ENCODE measurements around the gene DOLK. TPM values are rescaled to one million over a fixed set of nuclear protein-coding genes. Genes with fewer than 3 reads are reported as not detected.

DOLK gene
- total and polyA plus RNA-seq, 10 of the 15 experiments (the other 5 are each of a cell fraction or from before 2014, with no cell fraction given): 1.9 to 18.2 (median 9.1) TPM

DNA sequence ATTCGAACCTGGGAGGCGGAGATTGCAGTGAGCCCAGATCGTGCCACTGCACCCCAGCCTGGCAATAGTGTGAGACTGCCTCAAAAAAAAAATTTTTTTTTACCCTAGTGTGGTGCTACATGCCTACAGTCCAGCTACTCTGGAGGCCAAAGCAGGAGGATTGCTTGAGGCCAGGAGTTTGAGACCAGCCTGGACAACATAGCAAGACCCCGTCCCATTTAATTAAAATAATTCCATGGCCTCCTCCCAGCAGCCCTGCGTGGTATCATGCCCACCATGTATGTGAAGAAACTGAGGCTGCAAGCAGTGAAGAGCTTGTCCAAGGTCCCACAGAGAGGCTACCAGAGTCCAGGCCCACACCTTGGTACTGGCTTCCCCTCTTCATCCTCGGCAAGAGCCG lies 46.0 kb downstream of the DOLK start:
- H3K4me1 ChIP-seq (ENCODE audit: control insufficient read depth, insufficient read depth, low read length): peaks cover 31% of the 10 kb centered on the region
- in situ Hi-C loops (cut with MboI): no loop called here
- ChIA-PET CTCF (interaction anchor here (1.1 to 1.2 kb wide), 3 partner anchors 19 to 29 kb away, joined by 3 to 4 read pairs (median 3); partner anchors contain the start of gene KYAT1), SMC1A (ENCODE audit: uncharacterized antibody, unreplicated experiment) (interaction anchor here (1.3 kb wide), 1 partner anchor 30 kb away, joined by 3 read pairs; no protein-coding TSS in a partner anchor), POLR2A (no interaction called here), RAD21 (ENCODE audit: unreplicated experiment) (no interaction called here)
- intact Hi-C loops (cut with micrococcal nuclease; ENCODE audit: unreplicated experiment): no loop called here
- no peak for FAIRE-seq
- H3K27ac ChIP-seq (ENCODE audit: control insufficient read depth, insufficient read depth): peak overlapping the region; percentile 71
- ATAC-seq: no peak
- H3K27me3 ChIP-seq (replicated peaks in 1 of 2; ENCODE audit: control insufficient read depth in 2 of 2, insufficient read depth in 2 of 2, low read length in 1 of 2): no peaks in the 10 kb centered on the region
- no peak overlapping the region for H3K4me3 ChIP-seq
- no TSS peak for BruUV-seq (replicated peaks)
- peaks cover 0 to 6% of the 10 kb centered on the region in 2 experiments; a peak in 3 of 4 replicates for H3K36me3 ChIP-seq (ENCODE audit: control insufficient read depth in 2 of 2, insufficient read depth in 2 of 2, low read length in 1 of 2)
- no peaks in the 10 kb centered on the region for H3K9me3 ChIP-seq (replicated peaks; ENCODE audit: control insufficient read depth, insufficient read depth, low read length)
- H2AFZ ChIP-seq (ENCODE audit: control insufficient read depth, low read depth, low read length): no peak overlapping the region
- no peak overlapping the region for H3K4me2 ChIP-seq (ENCODE audit: control insufficient read depth, insufficient read depth)
- no peak overlapping the region for H3K9ac ChIP-seq (ENCODE audit: control insufficient read depth, insufficient read depth, low read length)
- no peaks in the 10 kb centered on the region for H4K20me1 ChIP-seq (ENCODE audit: control insufficient read depth, insufficient read depth)
- DNase-seq (ENCODE audit: low read depth, low spot score): no peak
- 93% methylated on average over 7 of the region's 7 CpGs for WGBS (ENCODE audit: insufficient coverage, insufficient replicate concordance, low lambda C conversion rate, missing lambda C conversion rate)
- no peaks in the 10 kb centered on the region for H3K79me2 ChIP-seq (ENCODE audit: control insufficient read depth, insufficient read depth, low read length)
- TF ChIP-seq FOS (IDR thresholded peaks at IDR 0.05; ENCODE audit: borderline replicate concordance, extremely low read depth, insufficient read length): no peak
- TF ChIP-seq TAF1 (IDR thresholded peaks at IDR 0.05; ENCODE audit: borderline replicate concordance, low read depth, low read length): no peak
- TF ChIP-seq ZNF207 (IDR thresholded peaks at IDR 0.05; ENCODE audit: borderline replicate concordance): no peak
- TF ChIP-seq CREM (IDR thresholded peaks at IDR 0.05; ENCODE audit: low read depth): no peak
- TF ChIP-seq, protein P1, sequence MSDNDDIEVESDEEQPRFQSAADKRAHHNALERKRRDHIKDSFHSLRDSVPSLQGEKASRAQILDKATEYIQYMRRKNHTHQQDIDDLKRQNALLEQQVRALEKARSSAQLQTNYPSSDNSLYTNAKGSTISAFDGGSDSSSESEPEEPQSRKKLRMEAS (IDR thresholded peaks at IDR 0.05; ENCODE audit: low read depth, low read length): no peak

DNA sequence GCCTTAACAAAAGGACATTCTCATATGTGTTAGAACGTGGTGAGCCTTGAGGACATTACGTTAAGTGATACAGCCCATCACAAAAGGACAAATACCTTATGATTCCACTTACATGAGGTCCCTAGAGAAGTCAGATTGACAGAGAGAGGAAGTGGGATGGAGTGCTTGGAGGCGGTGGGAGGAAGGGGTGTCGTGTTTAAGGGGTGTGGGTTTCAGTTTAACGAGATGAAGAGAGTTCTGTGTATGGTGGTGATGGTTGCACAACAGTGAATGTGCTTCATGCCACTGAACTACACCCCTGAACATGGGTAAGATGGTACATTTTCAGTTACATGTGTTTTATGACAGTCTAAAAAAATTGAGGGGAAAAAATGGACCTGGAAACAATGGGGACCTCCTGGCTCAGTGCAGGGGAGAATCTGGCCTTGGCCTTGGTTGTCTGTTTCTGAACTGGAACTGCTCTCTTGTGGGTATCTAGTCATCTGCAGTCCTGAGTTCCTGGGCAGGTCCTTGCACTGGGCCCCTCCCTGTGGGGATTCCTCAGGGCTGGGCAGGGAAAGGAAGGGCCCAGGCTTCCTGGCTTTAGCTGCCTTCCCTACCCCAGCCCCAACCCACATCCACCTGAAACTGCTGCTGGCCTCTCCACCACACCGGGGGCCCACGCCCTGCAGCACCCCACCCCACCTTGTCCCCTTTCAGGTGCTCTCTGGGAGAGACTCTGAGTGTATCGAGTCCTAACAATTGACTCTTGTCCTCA lies 47.7 kb downstream of the DOLK start:
- CTCF ChIA-PET: interaction anchor here (0.6 to 1.0 kb wide), 2 partner anchors 12 to 20 kb away, joined by 3 to 4 read pairs; no protein-coding TSS in a partner anchor
- DNase-seq (ENCODE audit: low read depth, low spot score): no peak
- in situ Hi-C loops (cut with MboI): no loop called here
- WGBS (ENCODE audit: insufficient coverage, insufficient replicate concordance, low lambda C conversion rate, missing lambda C conversion rate): 31% methylated on average over 8 of the region's 8 CpGs
- H3K27ac ChIP-seq (ENCODE audit: control insufficient read depth, insufficient read depth): peak overlapping the region; percentile 61
- peak overlapping the region; percentile 31; the same call in 1 of the 2 replicates for H3K9ac ChIP-seq (ENCODE audit: control insufficient read depth, insufficient read depth, low read length)
- peaks cover 0 to 6% of the 10 kb centered on the region in 2 experiments; a peak in 3 of 4 replicates for H3K36me3 ChIP-seq (ENCODE audit: control insufficient read depth in 2 of 2, insufficient read depth in 2 of 2, low read length in 1 of 2)
- TF ChIP-seq NFIC (IDR thresholded peaks at IDR 0.05; ENCODE audit: low read depth, low read length): no peak
- peak; percentile 76; the same call in 1 of the 2 replicates for TF ChIP-seq SPI1 (IDR thresholded peaks at IDR 0.05; ENCODE audit: borderline replicate concordance, insufficient read depth, low read depth, low read length)
- TF ChIP-seq, protein P2, sequence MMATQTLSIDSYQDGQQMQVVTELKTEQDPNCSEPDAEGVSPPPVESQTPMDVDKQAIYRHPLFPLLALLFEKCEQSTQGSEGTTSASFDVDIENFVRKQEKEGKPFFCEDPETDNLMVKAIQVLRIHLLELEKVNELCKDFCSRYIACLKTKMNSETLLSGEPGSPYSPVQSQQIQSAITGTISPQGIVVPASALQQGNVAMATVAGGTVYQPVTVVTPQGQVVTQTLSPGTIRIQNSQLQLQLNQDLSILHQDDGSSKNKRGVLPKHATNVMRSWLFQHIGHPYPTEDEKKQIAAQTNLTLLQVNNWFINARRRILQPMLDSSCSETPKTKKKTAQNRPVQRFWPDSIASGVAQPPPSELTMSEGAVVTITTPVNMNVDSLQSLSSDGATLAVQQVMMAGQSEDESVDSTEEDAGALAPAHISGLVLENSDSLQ (IDR thresholded peaks at IDR 0.05): 0 out of 2 replicates have a peak, but pooled peaks have one; percentile 31
- TF ChIP-seq SUPT20H (IDR thresholded peaks at IDR 0.05; ENCODE audit: borderline replicate concordance, control insufficient read depth, low read depth, low read length): no peak
- TF ChIP-seq EED (IDR thresholded peaks at IDR 0.05; ENCODE audit: low read depth): 0 out of 2 replicates have a peak, but pooled peaks have one; percentile 24
- TF ChIP-seq IKZF2 (IDR thresholded peaks at IDR 0.05): 0 out of 4 replicates have a peak, but pooled peaks of 1 of the 2 experiments have one; percentile 3
- TF ChIP-seq, protein P3, sequence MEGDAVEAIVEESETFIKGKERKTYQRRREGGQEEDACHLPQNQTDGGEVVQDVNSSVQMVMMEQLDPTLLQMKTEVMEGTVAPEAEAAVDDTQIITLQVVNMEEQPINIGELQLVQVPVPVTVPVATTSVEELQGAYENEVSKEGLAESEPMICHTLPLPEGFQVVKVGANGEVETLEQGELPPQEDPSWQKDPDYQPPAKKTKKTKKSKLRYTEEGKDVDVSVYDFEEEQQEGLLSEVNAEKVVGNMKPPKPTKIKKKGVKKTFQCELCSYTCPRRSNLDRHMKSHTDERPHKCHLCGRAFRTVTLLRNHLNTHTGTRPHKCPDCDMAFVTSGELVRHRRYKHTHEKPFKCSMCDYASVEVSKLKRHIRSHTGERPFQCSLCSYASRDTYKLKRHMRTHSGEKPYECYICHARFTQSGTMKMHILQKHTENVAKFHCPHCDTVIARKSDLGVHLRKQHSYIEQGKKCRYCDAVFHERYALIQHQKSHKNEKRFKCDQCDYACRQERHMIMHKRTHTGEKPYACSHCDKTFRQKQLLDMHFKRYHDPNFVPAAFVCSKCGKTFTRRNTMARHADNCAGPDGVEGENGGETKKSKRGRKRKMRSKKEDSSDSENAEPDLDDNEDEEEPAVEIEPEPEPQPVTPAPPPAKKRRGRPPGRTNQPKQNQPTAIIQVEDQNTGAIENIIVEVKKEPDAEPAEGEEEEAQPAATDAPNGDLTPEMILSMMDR (IDR thresholded peaks at IDR 0.05 in 2 of 3, conservative IDR thresholded peaks at IDR 0.05 in 1 of 3; ENCODE audit: control insufficient read depth in 2 of 3, extremely low read depth in 1 of 3, insufficient read depth in 1 of 3, low read depth in 3 of 3, low read length in 3 of 3): peak in 1 of 3 experiments; percentile 28; a peak in 1 of 6 replicates
- peak; percentile 52 for FAIRE-seq
- H3K27me3 ChIP-seq (replicated peaks in 1 of 2; ENCODE audit: control insufficient read depth in 2 of 2, insufficient read depth in 2 of 2, low read length in 1 of 2): no peaks in the 10 kb centered on the region
- POLR2A ChIA-PET: no interaction called here
- SMC1A ChIA-PET (ENCODE audit: uncharacterized antibody, unreplicated experiment): no interaction called here
- peak overlapping the region; percentile 35 for H3K4me2 ChIP-seq (ENCODE audit: control insufficient read depth, insufficient read depth)
- peaks cover 31% of the 10 kb centered on the region for H3K4me1 ChIP-seq (ENCODE audit: control insufficient read depth, insufficient read depth, low read length)
- no peaks in the 10 kb centered on the region for H3K9me3 ChIP-seq (replicated peaks; ENCODE audit: control insufficient read depth, insufficient read depth, low read length)
- no peaks in the 10 kb centered on the region for H3K79me2 ChIP-seq (ENCODE audit: control insufficient read depth, insufficient read depth, low read length)
- peak; percentile 30 for ATAC-seq
- no TSS peak for BruUV-seq (replicated peaks)
- H4K20me1 ChIP-seq (ENCODE audit: control insufficient read depth, insufficient read depth): no peaks in the 10 kb centered on the region
- H2AFZ ChIP-seq (ENCODE audit: control insufficient read depth, low read depth, low read length): peak overlapping the region; percentile 48; the same call in 1 of the 2 replicates
- RAD21 ChIA-PET (ENCODE audit: unreplicated experiment): no interaction called here
- intact Hi-C loops (cut with micrococcal nuclease; ENCODE audit: unreplicated experiment): no loop called here
- no peak overlapping the region; the same call in 1 of the 2 replicates for H3K4me3 ChIP-seq
